Hepatocyte (in vitro differentiated cells): Measurements from ENCODE around the gene TSPAN4.

ENCODE experiments used
- CTCF ChIP-seq: fragments of 200-600 bp; sonication (generic); IDR thresholded peaks from 2 replicates; pipeline ENCODE4 v1.5.1; 2016; ENCODE audit warnings: antibody characterized with exemption, mild to moderate bottlenecking; ENCODE audit not compliant: poor library complexity
- EZH2 ChIP-seq: fragments of 200-600 bp; sonication (generic); IDR thresholded peaks from 2 replicates; pipeline ENCODE4 v1.6.1; 2016; ENCODE audit warnings: antibody characterized with exemption, mild to moderate bottlenecking, borderline replicate concordance
- EZH2phosphoT487 ChIP-seq: fragments of 200-600 bp; sonication (generic); IDR thresholded peaks from one replicate; pipeline ENCODE4 v1.6.1; 2018; ENCODE audit warnings: antibody characterized with exemption, mild to moderate bottlenecking, low read depth, moderate library complexity; ENCODE audit not compliant: unreplicated experiment, severe bottlenecking

- no peak for TF ChIP-seq CTCF
- TF ChIP-seq EZH2: no peak
- no peak for TF ChIP-seq EZH2phosphoT487
These were observed 39.9 kb downstream of the TSPAN4 start for GRCh38 chr11:882596-882995.
